Gastroesophageal sphincter (tissue), 4 donors: Measurements from ENCODE around the gene PLCH2. TPM values are rescaled to one million over a fixed set of nuclear protein-coding genes. Genes with fewer than 3 reads are reported as not detected.

ENCODE experiments used
- ATAC-seq: fragments of 150-250 bp; one replicate; pipeline ENCODE4 v1.9.1; 2016; ENCODE audit warnings: mild to moderate bottlenecking, moderate library complexity
- H3K27ac ChIP-seq, 4 donors: fragments of 200-600 bp; sonication (generic) in 3 of 4; 1 replicate in 3 of 4; 2 replicates in 1 of 4; pipeline ENCODE4 v1.5.1; 2016 to 2019
- H3K27me3 ChIP-seq: fragments of 200-600 bp; sonication (generic); one replicate; pipeline ENCODE4 v1.5.1; 2019
- H3K36me3 ChIP-seq, 2 donors: fragments of 200-600 bp; sonication (generic); one replicate each; pipeline ENCODE4 v1.5.1; 2019; ENCODE audit warnings: control low read depth in 1 of 2
- H3K4me1 ChIP-seq, 3 donors: fragments of 200-600 bp; sonication (generic); 1 replicate in 2 of 3; 2 replicates in 1 of 3; pipeline ENCODE4 v1.5.1; 2016 to 2019; ENCODE audit warnings: control low read depth in 2 of 3
- H3K4me3 ChIP-seq, 2 donors: fragments of 200-600 bp; sonication (generic); one replicate each; pipeline ENCODE4 v1.5.1; 2019; ENCODE audit warnings: mild to moderate bottlenecking in 1 of 2, moderate library complexity in 1 of 2
- H3K9me3 ChIP-seq, 3 donors: fragments of 200-600 bp; sonication (generic); one replicate each; pipeline ENCODE4 v1.5.1; 2017 to 2019; ENCODE audit warnings: control low read depth in 2 of 3
- CTCF ChIP-seq, 4 experiments: fragments of 200-600 bp in 2 of 4; fragments of 450-650 bp in 2 of 4; sonication (generic) in 1 of 4; IDR thresholded peaks; one replicate each; pipeline ENCODE4 v1.5.1; 2017 to 2019; ENCODE audit warnings: antibody characterized with exemption in 4 of 4, mild to moderate bottlenecking in 2 of 4, moderate library complexity in 2 of 4
- EP300 ChIP-seq: sonication (generic); formaldehyde crosslinking; IDR thresholded peaks from one replicate; pipeline ENCODE4 v1.6.1; 2017; ENCODE audit warnings: antibody characterized with exemption, mild to moderate bottlenecking
- POLR2A ChIP-seq, 2 donors: fragments of 450-650 bp; IDR thresholded peaks; one replicate each; pipeline ENCODE4 v1.6.1; 2017; ENCODE audit warnings: antibody characterized with exemption in 2 of 2, mild to moderate bottlenecking in 2 of 2, moderate library complexity in 1 of 2
- POLR2AphosphoS5 ChIP-seq: sonication (generic); formaldehyde crosslinking; IDR thresholded peaks from one replicate; pipeline ENCODE4 v1.6.1; 2017; ENCODE audit warnings: antibody characterized with exemption
- WGBS, 2 donors: methylation state at CpG; one replicate each; pipeline ENCODE4 v1.1.5; 2018; ENCODE audit warnings: low coverage in 1 of 2; 5-methylcytosine and 5-hydroxymethylcytosine counted together
- total RNA-seq, 4 donors: library from RNA; depleted of rRNA; stranded (reverse); fragments of >200 nt; gene quantifications; one replicate each; pipeline ENCODE4 v1.1.0, GENCODE V29; 2016

The PLCH2 gene
- total RNA-seq, 4 donors from 2014 or later = under 0.01 to 0.72 (median 0.15) TPM

- 23% methylated on average over 4 of the region's 16 CpGs; no CpG with 5 or more reads in 1 of the 2 donors for WGBS, 2 donors
These were observed 30.8 kb upstream of the PLCH2 start for GRCh38 chr1:2445162-2445822.

DNA sequence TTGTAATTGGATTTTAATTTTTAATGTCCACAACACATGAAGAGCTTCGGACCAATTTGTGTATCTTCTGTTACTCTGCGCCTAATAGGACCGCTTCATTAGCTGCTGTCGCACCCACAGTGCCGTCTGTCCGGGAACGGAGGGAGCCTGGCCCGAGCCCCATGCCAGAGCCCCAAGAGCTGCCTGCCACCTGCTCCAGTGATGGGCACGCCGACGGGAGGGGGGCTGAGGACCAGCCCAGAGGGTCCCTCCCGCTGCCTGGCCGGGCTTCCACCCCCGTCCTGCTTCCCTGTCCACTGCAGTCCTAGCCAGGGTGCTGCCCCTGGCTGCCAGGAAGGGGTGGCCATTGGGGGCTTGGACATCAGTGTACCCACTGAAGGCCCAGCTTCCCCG is 30.3 kb upstream of the PLCH2 start:
- H3K27ac ChIP-seq = no peak overlapping the region
- no peaks in the 10 kb centered on the region for H3K36me3 ChIP-seq
- peaks cover 0 to 9% (median 0%) of the 10 kb centered on the region in 3 donors for H3K4me1 ChIP-seq
- H3K27me3 ChIP-seq = peaks cover 97% of the 10 kb centered on the region
- H3K9me3 ChIP-seq = no peaks in the 10 kb centered on the region
- 40% methylated on average over 1 of the region's 15 CpGs; no CpG with 5 or more reads in 1 of the 2 donors for WGBS, 2 donors
- ATAC-seq = no peak
- TF ChIP-seq POLR2AphosphoS5 (no peak), EP300 (no peak), POLR2A (IDR thresholded peaks at IDR 0.05) (no peak), CTCF (IDR thresholded peaks at IDR 0.05) (no peak)
- H3K4me3 ChIP-seq = no peak overlapping the region

More at GRCh38 chr1:2445162-2445822, 30.8 kb upstream of the PLCH2 start:
- Histone ChIP-seq H3K36me3 (no peaks in the 10 kb centered on the region), H3K27me3 (peaks cover 98% of the 10 kb centered on the region), H3K4me1 (peaks cover 0 to 9% (median 0%) of the 10 kb centered on the region in 3 donors), H3K4me3 (no peak overlapping the region), H3K27ac (no peak overlapping the region), H3K9me3 (no peaks in the 10 kb centered on the region)
- TF ChIP-seq CTCF (IDR thresholded peaks at IDR 0.05) (no peak), EP300 (no peak), POLR2AphosphoS5 (no peak), POLR2A (IDR thresholded peaks at IDR 0.05) (no peak)
- ATAC-seq = no peak

DNA sequence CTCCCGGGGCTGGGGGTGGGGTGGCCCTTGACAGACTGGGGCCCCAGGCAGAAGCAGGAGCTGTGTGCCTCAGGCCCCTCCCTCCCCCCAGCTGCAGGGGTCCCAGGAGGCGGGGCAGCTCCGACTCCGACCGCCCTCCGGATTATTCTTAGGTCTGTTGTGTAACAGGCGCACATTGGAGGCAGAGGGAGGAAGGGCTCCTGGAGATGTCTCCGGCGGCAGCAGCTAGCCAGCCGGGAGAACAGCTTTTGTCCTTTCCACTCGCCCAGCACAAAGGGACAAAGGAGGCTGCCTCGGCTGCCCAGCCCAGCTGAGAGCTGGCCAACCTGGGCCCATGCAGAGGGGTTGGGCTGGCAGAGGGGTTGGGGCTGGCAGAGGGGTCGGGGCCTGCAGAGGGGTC is 29.7 kb upstream of the PLCH2 start:
- no peaks in the 10 kb centered on the region for H3K9me3 ChIP-seq
- H3K27me3 ChIP-seq = peaks cover 97% of the 10 kb centered on the region
- H3K36me3 ChIP-seq = no peaks in the 10 kb centered on the region
- WGBS, 2 donors = no CpG with 5 or more reads among the region's 13 CpGs
- H3K27ac ChIP-seq = no peak overlapping the region
- TF ChIP-seq CTCF (IDR thresholded peaks at IDR 0.05) (no peak), EP300 (no peak), POLR2A (IDR thresholded peaks at IDR 0.05) (no peak), POLR2AphosphoS5 (no peak)
- no peak overlapping the region for H3K4me3 ChIP-seq
- H3K4me1 ChIP-seq = peaks cover 0 to 9% (median 0%) of the 10 kb centered on the region in 3 donors
- ATAC-seq = no peak

GRCh38 chr1:2446861-2447260 is 29.2 kb upstream of the PLCH2 start:
- WGBS, 2 donors = 60% methylated on average over 1 of the region's 9 CpGs; no CpG with 5 or more reads in 1 of the 2 donors
- Histone ChIP-seq H3K27ac (no peak overlapping the region), H3K9me3 (no peaks in the 10 kb centered on the region), H3K27me3 (peaks cover 97% of the 10 kb centered on the region), H3K4me3 (no peak overlapping the region), H3K4me1 (peaks cover 0 to 9% (median 0%) of the 10 kb centered on the region in 3 donors), H3K36me3 (no peaks in the 10 kb centered on the region)
- ATAC-seq = no peak
- TF ChIP-seq EP300 (no peak), POLR2A (IDR thresholded peaks at IDR 0.05) (no peak), CTCF (IDR thresholded peaks at IDR 0.05) (no peak), POLR2AphosphoS5 (no peak)
